ENCODE results near the gene LUZP2. TPM values are rescaled to one million over a fixed set of nuclear protein-coding genes. Genes with fewer than 3 reads are reported as not detected.
"Not testable (repeated sequence)": the region's sequence is repeated elsewhere in the genome, so short reads cannot be mapped to it uniquely, and the experiment has no call there.

The LUZP2 gene
- total RNA-seq, 2 donors from 2014 or later: 2.0 to 2.4 TPM

DNA sequence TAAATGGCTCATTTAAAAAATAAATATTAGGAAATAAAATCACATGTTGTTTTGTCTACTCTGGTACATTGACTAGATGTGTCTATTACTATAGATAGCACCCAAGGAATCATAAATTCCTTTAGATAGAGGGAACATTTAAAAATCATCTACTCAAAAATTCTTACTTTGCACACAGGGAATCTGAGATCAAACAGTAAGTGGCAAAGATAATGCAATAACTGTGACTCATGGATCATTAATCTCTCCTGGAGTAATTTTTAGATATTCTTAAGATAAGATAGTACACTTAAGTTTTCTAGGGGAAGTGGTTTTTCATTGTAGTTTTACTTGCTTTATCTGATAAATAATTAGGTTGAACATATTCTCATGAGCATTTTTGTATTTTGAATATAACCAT lies 468.9 kb downstream of the LUZP2 start:
- Histone ChIP-seq H3K27me3 (ENCODE audit: control insufficient read depth, insufficient read depth, low read length, poor library complexity, severe bottlenecking) (no peaks in the 10 kb centered on the region), H3K4me3 (ENCODE audit: low read length) (no peak overlapping the region), H3K36me3 (ENCODE audit: control insufficient read depth, insufficient read depth, low read length) (no peaks in the 10 kb centered on the region), H3K9me3 (ENCODE audit: control insufficient read depth, low read length) (peaks cover 4% of the 10 kb centered on the region), H3K4me1 (ENCODE audit: control insufficient read depth, insufficient read depth, low read length) (no peaks in the 10 kb centered on the region), H3K27ac (ENCODE audit: low read depth, low read length) (no peak overlapping the region), H3K9ac (ENCODE audit: extremely low read depth, low read length, poor library complexity, severe bottlenecking) (no peak overlapping the region)
- TF ChIP-seq, protein P1, sequence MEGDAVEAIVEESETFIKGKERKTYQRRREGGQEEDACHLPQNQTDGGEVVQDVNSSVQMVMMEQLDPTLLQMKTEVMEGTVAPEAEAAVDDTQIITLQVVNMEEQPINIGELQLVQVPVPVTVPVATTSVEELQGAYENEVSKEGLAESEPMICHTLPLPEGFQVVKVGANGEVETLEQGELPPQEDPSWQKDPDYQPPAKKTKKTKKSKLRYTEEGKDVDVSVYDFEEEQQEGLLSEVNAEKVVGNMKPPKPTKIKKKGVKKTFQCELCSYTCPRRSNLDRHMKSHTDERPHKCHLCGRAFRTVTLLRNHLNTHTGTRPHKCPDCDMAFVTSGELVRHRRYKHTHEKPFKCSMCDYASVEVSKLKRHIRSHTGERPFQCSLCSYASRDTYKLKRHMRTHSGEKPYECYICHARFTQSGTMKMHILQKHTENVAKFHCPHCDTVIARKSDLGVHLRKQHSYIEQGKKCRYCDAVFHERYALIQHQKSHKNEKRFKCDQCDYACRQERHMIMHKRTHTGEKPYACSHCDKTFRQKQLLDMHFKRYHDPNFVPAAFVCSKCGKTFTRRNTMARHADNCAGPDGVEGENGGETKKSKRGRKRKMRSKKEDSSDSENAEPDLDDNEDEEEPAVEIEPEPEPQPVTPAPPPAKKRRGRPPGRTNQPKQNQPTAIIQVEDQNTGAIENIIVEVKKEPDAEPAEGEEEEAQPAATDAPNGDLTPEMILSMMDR (conservative IDR thresholded peaks at IDR 0.05): no peak
- Mint-ChIP-seq H3K27ac (no peak overlapping the region), H3K9me3 (peaks cover 15% of the 10 kb centered on the region), H3K27me3 (ENCODE audit: insufficient read depth) (no peaks in the 10 kb centered on the region), H3K36me3 (ENCODE audit: low read depth) (peaks cover 4% of the 10 kb centered on the region), H3K4me1 (no peaks in the 10 kb centered on the region), H3K4me3 (no peak overlapping the region)
- no peak for DNase-seq

DNA sequence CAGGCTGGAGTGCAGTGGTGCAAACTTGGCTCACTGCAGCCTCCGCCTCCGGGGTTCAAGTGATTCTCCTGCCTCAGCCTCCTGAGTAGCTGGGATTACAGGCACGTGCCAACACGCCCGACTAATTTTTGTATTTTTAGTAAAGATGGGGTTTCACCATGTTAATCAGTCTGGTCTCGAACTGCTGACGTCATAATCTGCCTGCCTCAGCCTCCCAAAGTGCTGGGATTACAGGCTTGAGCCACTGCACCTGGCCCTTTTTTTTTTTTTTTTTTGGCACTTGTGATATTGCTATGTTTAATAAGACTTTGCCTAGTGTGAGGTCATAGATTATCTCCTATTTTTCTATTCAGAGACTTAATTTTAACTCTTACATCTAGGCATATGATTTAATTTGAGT lies 497.1 kb downstream of the LUZP2 start:
- H3K27ac ChIP-seq (ENCODE audit: low read depth, low read length); DNase-seq; H3K27ac Mint-ChIP-seq; H3K4me1 Mint-ChIP-seq; H3K27me3 ChIP-seq (ENCODE audit: control insufficient read depth, insufficient read depth, low read length, poor library complexity, severe bottlenecking); H3K36me3 ChIP-seq (ENCODE audit: control insufficient read depth, insufficient read depth, low read length); H3K9ac ChIP-seq (ENCODE audit: extremely low read depth, low read length, poor library complexity, severe bottlenecking); H3K27me3 Mint-ChIP-seq (ENCODE audit: insufficient read depth); H3K36me3 Mint-ChIP-seq (ENCODE audit: low read depth); H3K4me3 Mint-ChIP-seq; H3K9me3 ChIP-seq (ENCODE audit: control insufficient read depth, low read length); H3K4me3 ChIP-seq (ENCODE audit: low read length); H3K4me1 ChIP-seq (ENCODE audit: control insufficient read depth, insufficient read depth, low read length): not testable (repeated sequence)
- WGBS, 2 experiments (ENCODE audit: insufficient coverage in 1 of 2, insufficient read length in 1 of 2): 78 to 92% methylated on average over 7 of the region's 7 CpGs
- H3K9me3 Mint-ChIP-seq: peaks cover 12% of the 10 kb centered on the region

DNA sequence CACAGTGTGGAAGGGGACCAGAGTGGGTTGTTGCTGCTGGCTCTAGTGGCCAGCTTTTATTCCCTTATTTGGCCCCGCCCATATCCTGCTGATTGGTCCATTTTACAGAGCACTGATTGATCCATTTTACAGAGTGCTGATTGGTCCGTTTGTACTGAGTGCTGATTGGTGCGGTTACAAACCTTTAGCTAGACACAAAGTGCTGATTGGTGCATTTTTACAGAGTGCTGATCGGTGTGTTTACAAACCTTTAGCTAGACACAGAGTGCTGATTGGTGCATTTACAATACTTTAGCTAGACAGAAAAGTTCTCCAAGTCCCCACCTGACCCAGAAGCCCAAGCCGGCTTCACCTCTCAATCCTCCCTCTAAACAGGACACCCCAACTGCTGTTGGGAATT lies 503.1 kb downstream of the LUZP2 start:
- H3K36me3 Mint-ChIP-seq (ENCODE audit: low read depth); H3K4me1 Mint-ChIP-seq; H3K9ac ChIP-seq (ENCODE audit: extremely low read depth, low read length, poor library complexity, severe bottlenecking); DNase-seq; H3K27ac ChIP-seq (ENCODE audit: low read depth, low read length); H3K27ac Mint-ChIP-seq; H3K27me3 ChIP-seq (ENCODE audit: control insufficient read depth, insufficient read depth, low read length, poor library complexity, severe bottlenecking); H3K27me3 Mint-ChIP-seq (ENCODE audit: insufficient read depth); H3K4me3 ChIP-seq (ENCODE audit: low read length); H3K4me3 Mint-ChIP-seq; H3K36me3 ChIP-seq (ENCODE audit: control insufficient read depth, insufficient read depth, low read length); H3K4me1 ChIP-seq (ENCODE audit: control insufficient read depth, insufficient read depth, low read length): not testable (repeated sequence)
- H3K9me3 Mint-ChIP-seq: peaks cover 31% of the 10 kb centered on the region
- 87 to 96% methylated on average over 3 to 5 of the region's 5 CpGs for WGBS, 2 experiments (ENCODE audit: insufficient coverage in 1 of 2, insufficient read length in 1 of 2)
- H3K9me3 ChIP-seq (ENCODE audit: control insufficient read depth, low read length): peaks cover 18% of the 10 kb centered on the region

DNA sequence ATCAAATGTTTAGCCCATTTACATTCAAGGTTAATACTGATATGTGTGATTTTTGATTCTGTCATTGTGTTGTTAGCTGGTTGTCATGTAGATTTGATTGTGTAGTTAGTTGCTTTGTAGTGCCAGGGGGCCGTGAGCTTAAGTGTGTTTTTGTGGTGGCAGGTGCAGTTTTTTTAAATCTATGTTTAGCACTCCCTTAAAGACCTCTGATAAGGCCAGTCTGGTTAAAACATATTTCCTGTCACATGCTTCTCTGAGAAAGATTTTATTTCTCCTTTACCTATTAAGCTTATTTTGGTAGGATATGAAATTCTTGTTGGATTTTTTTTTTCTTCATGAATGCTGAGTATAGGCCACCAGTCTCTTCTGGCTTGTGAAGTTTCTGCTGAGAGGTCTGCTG lies 540.6 kb downstream of the LUZP2 start:
- Histone ChIP-seq H3K27ac (ENCODE audit: low read depth, low read length) (no peak overlapping the region), H3K27me3 (ENCODE audit: control insufficient read depth, insufficient read depth, low read length, poor library complexity, severe bottlenecking) (no peaks in the 10 kb centered on the region), H3K4me1 (ENCODE audit: control insufficient read depth, insufficient read depth, low read length) (no peaks in the 10 kb centered on the region), H3K36me3 (ENCODE audit: control insufficient read depth, insufficient read depth, low read length) (no peaks in the 10 kb centered on the region), H3K9me3 (ENCODE audit: control insufficient read depth, low read length) (no peaks in the 10 kb centered on the region), H3K9ac (ENCODE audit: extremely low read depth, low read length, poor library complexity, severe bottlenecking) (no peak overlapping the region), H3K4me3 (ENCODE audit: low read length) (no peak overlapping the region)
- WGBS, 2 experiments (ENCODE audit: insufficient coverage in 1 of 2, insufficient read length in 1 of 2): 100% methylated on average over 1 of the region's 1 CpG; no CpG with 5 or more reads in 1 of the 2 experiments
- TF ChIP-seq, protein P1 (conservative IDR thresholded peaks at IDR 0.05): no peak
- Mint-ChIP-seq H3K36me3 (ENCODE audit: low read depth) (no peaks in the 10 kb centered on the region), H3K9me3 (no peaks in the 10 kb centered on the region), H3K4me3 (no peak overlapping the region), H3K27me3 (ENCODE audit: insufficient read depth) (no peaks in the 10 kb centered on the region), H3K27ac (no peak overlapping the region), H3K4me1 (peaks cover 4% of the 10 kb centered on the region)
- DNase-seq: no peak

Data from endodermal cell (in vitro differentiated cells).